HG03521 (cell line): ENCODE results near the gene FBLN1.
"Not testable (repeated sequence)": the region's sequence is repeated elsewhere in the genome, so short reads cannot be mapped to it uniquely, and the experiment has no call there.

Source experiments
- ATAC-seq: cut with Tn5 transposase; IDR thresholded peaks from one replicate; pipeline ENCODE4 v1.9.1; 2021; ENCODE audit warnings: mild to moderate bottlenecking, moderate library complexity; ENCODE audit not compliant: unreplicated experiment

Gene FBLN1

GRCh38 chr22:45526768-45527360 is 24.2 kb downstream of the FBLN1 start:
- no peak for ATAC-seq

- ATAC-seq = no peak
These were observed 24.8 kb downstream of the FBLN1 start for GRCh38 chr22:45527456-45527855.

GRCh38 chr22:45528046-45528445 is 25.4 kb downstream of the FBLN1 start:
- no peak for ATAC-seq

- ATAC-seq = no peak
These were observed 26.4 kb downstream of the FBLN1 start for GRCh38 chr22:45529105-45529504.

GRCh38 chr22:45529971-45530575 is 27.4 kb downstream of the FBLN1 start:
- ATAC-seq = no peak

GRCh38 chr22:45531441-45532234 is 29.0 kb downstream of the FBLN1 start:
- ATAC-seq = no peak

GRCh38 chr22:45532235-45532631 is 29.6 kb downstream of the FBLN1 start:
- ATAC-seq = no peak

GRCh38 chr22:45533703-45534102 is 31.0 kb downstream of the FBLN1 start:
- no peak for ATAC-seq

- no peak for ATAC-seq
These were observed 31.9 kb downstream of the FBLN1 start for GRCh38 chr22:45534339-45535192.

- ATAC-seq = no peak
These were observed 32.6 kb downstream of the FBLN1 start for GRCh38 chr22:45535290-45535689.

- ATAC-seq = not testable (repeated sequence)
These were observed 33.2 kb downstream of the FBLN1 start for GRCh38 chr22:45535835-45536234.

GRCh38 chr22:45537734-45538181 is 35.1 kb downstream of the FBLN1 start:
- no peak for ATAC-seq

- ATAC-seq = no peak
These were observed 35.6 kb downstream of the FBLN1 start for GRCh38 chr22:45538281-45538680.

- ATAC-seq = no peak
These were observed 37.4 kb downstream of the FBLN1 start for GRCh38 chr22:45540122-45540521.

- ATAC-seq = no peak
These were observed 38.8 kb downstream of the FBLN1 start for GRCh38 chr22:45541382-45541979.

- no peak for ATAC-seq
These were observed 39.4 kb downstream of the FBLN1 start for GRCh38 chr22:45542001-45542520.

GRCh38 chr22:45542736-45543135 is 40.1 kb downstream of the FBLN1 start:
- ATAC-seq = not testable (repeated sequence)

GRCh38 chr22:45543243-45543642 is 40.6 kb downstream of the FBLN1 start:
- ATAC-seq = no peak

- no peak for ATAC-seq
These were observed 42.0 kb downstream of the FBLN1 start for GRCh38 chr22:45544588-45545170.
